ENCODE data around the gene SLC7A6.

SLC7A6 gene

DNA sequence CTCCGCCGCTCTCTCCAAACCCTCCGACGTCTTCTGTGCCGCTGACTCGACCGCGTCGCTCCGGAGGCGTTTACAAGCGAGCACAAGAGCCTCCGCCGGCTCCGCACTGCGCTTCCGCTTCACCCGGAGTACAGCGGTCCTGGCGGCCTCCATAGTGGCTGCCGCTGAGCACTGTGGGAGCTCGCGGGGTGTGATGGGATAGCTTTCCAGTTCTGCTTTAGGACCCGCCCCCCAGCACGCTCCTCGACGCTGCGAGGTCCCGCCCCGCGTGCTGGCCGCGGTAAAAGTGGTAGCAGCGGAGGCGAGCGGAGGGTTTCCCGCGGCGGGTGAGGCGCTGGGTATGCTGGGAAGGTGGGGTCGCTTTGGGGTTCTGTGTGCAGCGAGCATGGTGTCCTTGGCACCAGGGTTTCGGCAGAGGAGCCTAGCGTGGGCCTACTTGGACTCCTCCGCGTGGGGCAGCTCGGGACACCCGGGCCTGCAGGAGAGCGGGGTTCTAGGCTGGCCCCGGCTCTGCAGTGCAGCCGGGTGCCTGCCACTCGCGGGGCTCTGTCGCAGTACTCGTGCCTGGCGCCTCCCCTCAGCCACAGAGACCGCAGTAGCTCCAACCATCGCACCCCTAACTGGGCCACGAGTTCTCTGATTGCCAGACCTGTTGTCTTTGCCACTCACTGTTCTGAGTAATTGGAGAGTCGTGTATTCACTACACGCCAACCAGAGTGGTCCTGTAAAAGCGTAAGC, 46.6 kb downstream of the SLC7A6 start, which contains the start of the genes PRMT7 and SLC7A6OS:
Gene PRMT7 (plus strand): TSS at position 246 of the 738 bp plus-strand sequence. CDS start 4,961 bp downstream, outside the sequence.
Gene SLC7A6OS (minus strand): TSS at position 173 of the 738 bp plus-strand sequence. CDS start 20 bp downstream, at position 153.
- Histone ChIP-seq H3K4me1 (ENCODE audit: control insufficient read depth in 5 of 5, insufficient read depth in 5 of 5, low read length in 5 of 5) (peaks cover 7 to 38% (median 34%) of the 10 kb centered on the region in 5 donors), H3K4me3 (ENCODE audit: low read depth in 1 of 5, low read length in 5 of 5) (peak within 1 kb of the TSS; percentile 91 to 99 (median 97)), H3K27ac (ENCODE audit: low read depth, low read length) (peak within 1 kb of the TSS; percentile 81), H3K36me3 (ENCODE audit: control insufficient read depth in 5 of 5, insufficient read depth in 5 of 5, low read length in 5 of 5) (peaks cover 9 to 37% (median 17%) of the 10 kb centered on the region in 5 donors), H3K9ac (ENCODE audit: low read length in 5 of 5) (peak within 1 kb of the TSS; percentile 86 to 99 (median 95)), H3K27me3 (ENCODE audit: control insufficient read depth in 5 of 5, insufficient read depth in 4 of 5, low read length in 5 of 5) (no peaks in the 10 kb centered on the region), H3K9me3 (ENCODE audit: control insufficient read depth in 5 of 5, low read length in 5 of 5) (no peaks in the 10 kb centered on the region)

DNA sequence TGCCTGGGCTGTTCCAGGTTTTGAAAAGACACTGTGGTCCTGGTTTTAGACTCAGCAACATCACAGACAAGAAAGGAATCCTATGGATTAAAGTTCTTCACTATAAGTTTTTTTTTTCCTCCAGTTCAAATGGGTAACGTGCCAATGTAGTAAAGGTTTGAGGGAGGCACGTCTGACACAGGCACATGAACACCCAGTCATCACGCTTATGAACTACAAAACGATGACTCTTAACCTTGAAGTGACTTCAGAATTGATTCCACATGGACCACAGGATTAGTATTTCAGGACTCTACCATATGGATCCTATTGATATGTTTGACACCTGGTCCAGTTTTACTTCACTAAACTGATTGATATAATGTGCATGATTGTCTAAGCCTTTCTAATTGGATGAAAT, 48.8 kb downstream of the SLC7A6 start:
- H3K4me3 ChIP-seq (ENCODE audit: low read depth in 1 of 5, low read length in 5 of 5), result no peak overlapping the region
- no peak overlapping the region for H3K27ac ChIP-seq (ENCODE audit: low read depth, low read length)
- no peaks in the 10 kb centered on the region for H3K27me3 ChIP-seq (ENCODE audit: control insufficient read depth in 5 of 5, insufficient read depth in 4 of 5, low read length in 5 of 5)
- peaks cover 4 to 32% (median 19%) of the 10 kb centered on the region in 5 donors for H3K36me3 ChIP-seq (ENCODE audit: control insufficient read depth in 5 of 5, insufficient read depth in 5 of 5, low read length in 5 of 5)
- H3K9me3 ChIP-seq (ENCODE audit: control insufficient read depth in 5 of 5, low read length in 5 of 5), result no peaks in the 10 kb centered on the region
- peaks cover 7 to 38% (median 34%) of the 10 kb centered on the region in 5 donors for H3K4me1 ChIP-seq (ENCODE audit: control insufficient read depth in 5 of 5, insufficient read depth in 5 of 5, low read length in 5 of 5)
- H3K9ac ChIP-seq (ENCODE audit: low read length in 5 of 5), result peak overlapping the region in 2 of 5 donors; percentile 12 to 32

DNA sequence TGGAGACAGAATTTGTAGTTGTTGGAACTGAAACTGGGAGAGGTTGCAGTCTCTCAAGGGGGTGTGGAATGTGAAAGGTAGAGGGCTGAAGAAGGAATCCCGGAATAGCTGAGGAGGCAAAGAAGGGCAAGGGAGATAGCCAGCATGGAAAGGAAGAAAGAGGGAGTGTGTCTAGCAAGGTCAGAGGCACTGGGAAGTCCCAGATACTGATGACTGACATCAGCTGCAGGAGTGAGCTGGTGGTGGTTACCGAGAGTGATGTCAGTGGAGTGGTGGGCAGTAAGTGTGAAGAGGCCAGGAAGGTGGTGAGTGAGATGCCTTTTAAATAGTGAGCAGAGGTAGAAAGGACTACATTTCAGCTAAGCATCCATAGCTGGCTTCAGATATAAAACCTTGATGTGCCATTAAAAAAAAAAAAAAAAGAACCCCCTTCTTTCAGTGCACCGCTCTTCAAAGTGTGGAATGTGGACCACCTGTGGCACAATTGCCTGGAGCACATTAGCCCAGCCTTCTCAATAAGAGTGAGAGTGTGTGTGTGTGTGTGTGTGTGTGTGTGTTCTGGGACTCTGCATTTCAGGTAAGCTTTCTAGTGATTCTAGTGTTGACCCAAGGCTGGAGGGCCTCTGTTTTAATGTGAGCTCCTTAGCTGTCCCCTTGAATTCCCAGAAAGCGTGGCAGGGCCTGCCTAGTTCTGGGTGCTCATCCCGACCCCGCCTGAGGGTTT, 55.0 kb downstream of the SLC7A6 start:
- Histone ChIP-seq H3K4me3 (ENCODE audit: low read depth in 1 of 5, low read length in 5 of 5) (no peak overlapping the region), H3K27ac (ENCODE audit: low read depth, low read length) (no peak overlapping the region), H3K9ac (ENCODE audit: low read length in 5 of 5) (no peak overlapping the region), H3K27me3 (ENCODE audit: control insufficient read depth in 5 of 5, insufficient read depth in 4 of 5, low read length in 5 of 5) (no peaks in the 10 kb centered on the region), H3K36me3 (ENCODE audit: control insufficient read depth in 5 of 5, insufficient read depth in 5 of 5, low read length in 5 of 5) (peaks cover 6 to 63% (median 51%) of the 10 kb centered on the region in 5 donors), H3K9me3 (ENCODE audit: control insufficient read depth in 5 of 5, low read length in 5 of 5) (no peaks in the 10 kb centered on the region), H3K4me1 (ENCODE audit: control insufficient read depth in 5 of 5, insufficient read depth in 5 of 5, low read length in 5 of 5) (no peaks in the 10 kb centered on the region)

DNA sequence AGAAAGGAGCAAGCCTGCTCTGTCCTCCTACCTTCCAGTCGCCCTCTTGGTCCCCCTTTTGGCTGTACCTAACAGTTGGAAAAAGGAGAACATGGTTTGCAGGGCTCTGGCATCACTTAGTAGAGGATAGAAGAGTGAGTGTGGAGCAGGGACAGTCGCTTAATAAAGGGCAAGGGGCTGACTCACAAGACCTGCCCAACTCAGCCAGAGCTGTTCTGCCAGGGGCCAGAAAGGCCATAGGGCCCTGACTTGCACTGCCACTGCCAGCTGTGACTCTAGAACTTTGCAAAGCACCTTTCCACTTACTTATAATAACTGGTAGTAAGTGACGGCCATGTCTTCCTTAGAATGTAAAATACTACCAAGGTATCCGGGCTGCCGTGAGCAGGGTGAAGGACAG, 60.0 kb downstream of the SLC7A6 start:
- Histone ChIP-seq H3K4me1 (ENCODE audit: control insufficient read depth in 5 of 5, insufficient read depth in 5 of 5, low read length in 5 of 5) (peaks cover 0 to 5% (median 2%) of the 10 kb centered on the region in 5 donors), H3K9me3 (ENCODE audit: control insufficient read depth in 5 of 5, low read length in 5 of 5) (no peaks in the 10 kb centered on the region), H3K27me3 (ENCODE audit: control insufficient read depth in 5 of 5, insufficient read depth in 4 of 5, low read length in 5 of 5) (no peaks in the 10 kb centered on the region), H3K4me3 (ENCODE audit: low read depth in 1 of 5, low read length in 5 of 5) (no peak overlapping the region), H3K36me3 (ENCODE audit: control insufficient read depth in 5 of 5, insufficient read depth in 5 of 5, low read length in 5 of 5) (peaks cover 10 to 54% (median 47%) of the 10 kb centered on the region in 5 donors), H3K27ac (ENCODE audit: low read depth, low read length) (no peak overlapping the region), H3K9ac (ENCODE audit: low read length in 5 of 5) (no peak overlapping the region)

DNA sequence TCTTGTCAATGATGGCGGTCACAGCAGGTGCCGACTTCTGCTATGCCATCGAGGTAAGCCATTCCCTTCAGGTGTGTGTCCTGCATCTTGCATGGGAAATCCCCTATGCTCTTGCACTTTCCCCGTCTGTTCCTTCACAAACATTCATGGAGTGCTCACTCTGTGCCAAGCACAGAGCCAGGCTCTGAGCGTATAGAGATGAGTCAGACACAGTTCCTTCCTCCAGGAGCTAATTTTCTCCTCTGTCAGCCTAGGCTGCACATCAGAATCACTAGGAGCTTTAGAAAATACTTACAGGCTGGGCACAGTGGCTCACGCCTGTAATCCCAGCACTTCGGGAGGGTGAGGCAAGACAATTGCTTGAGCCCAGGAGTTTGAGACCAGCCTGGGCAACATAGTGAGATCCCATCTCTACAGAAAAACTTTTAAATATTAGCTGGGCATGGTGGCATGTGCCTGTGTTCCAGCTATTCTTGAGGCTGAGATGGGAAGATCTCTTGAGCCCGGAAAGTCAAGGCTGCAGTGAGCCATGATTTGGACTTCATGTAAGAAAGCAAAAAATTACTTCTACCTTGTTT, 60.5 kb downstream of the SLC7A6 start:
- Histone ChIP-seq H3K27ac (ENCODE audit: low read depth, low read length) (no peak overlapping the region), H3K9ac (ENCODE audit: low read length in 5 of 5) (no peak overlapping the region), H3K4me3 (ENCODE audit: low read depth in 1 of 5, low read length in 5 of 5) (no peak overlapping the region), H3K36me3 (ENCODE audit: control insufficient read depth in 5 of 5, insufficient read depth in 5 of 5, low read length in 5 of 5) (peaks cover 10 to 53% (median 45%) of the 10 kb centered on the region in 5 donors), H3K9me3 (ENCODE audit: control insufficient read depth in 5 of 5, low read length in 5 of 5) (no peaks in the 10 kb centered on the region), H3K4me1 (ENCODE audit: control insufficient read depth in 5 of 5, insufficient read depth in 5 of 5, low read length in 5 of 5) (peaks cover 0 to 5% (median 2%) of the 10 kb centered on the region in 5 donors), H3K27me3 (ENCODE audit: control insufficient read depth in 5 of 5, insufficient read depth in 4 of 5, low read length in 5 of 5) (no peaks in the 10 kb centered on the region)

DNA sequence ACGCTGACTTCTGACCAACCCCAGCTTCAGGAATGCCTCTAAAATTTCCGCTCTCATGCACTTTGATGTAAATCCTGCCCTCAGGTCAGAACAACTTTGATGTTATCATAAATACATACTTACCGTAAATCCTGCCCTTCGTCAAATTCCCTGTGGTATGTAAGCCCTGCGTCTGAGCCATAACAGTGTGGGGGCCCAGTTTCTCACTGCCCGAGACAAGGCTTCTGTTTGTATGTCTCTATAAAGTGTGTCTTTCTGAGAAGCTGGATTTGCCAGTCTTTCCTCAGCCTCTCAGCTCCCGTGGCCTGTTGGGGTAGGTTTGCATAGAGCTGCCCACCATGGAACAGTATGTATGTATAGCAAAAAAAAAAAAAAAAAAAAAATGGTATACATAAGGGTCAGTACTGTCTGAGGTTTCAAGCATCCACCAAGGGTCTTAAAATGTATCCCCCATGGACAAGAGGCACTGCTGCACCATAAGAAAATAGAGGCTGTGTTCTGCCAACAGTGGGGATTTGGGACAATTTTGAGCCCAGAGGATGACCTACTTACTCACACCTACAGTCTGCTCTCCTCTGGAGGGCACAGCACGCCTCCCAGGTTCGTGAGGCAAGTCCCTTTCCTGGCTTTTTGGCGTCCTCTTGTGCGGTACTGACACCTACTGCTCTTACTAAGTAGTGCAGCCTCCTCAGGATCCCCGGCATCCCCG, 64.0 kb downstream of the SLC7A6 start:
- H3K27ac ChIP-seq (ENCODE audit: low read depth, low read length), result no peak overlapping the region

DNA sequence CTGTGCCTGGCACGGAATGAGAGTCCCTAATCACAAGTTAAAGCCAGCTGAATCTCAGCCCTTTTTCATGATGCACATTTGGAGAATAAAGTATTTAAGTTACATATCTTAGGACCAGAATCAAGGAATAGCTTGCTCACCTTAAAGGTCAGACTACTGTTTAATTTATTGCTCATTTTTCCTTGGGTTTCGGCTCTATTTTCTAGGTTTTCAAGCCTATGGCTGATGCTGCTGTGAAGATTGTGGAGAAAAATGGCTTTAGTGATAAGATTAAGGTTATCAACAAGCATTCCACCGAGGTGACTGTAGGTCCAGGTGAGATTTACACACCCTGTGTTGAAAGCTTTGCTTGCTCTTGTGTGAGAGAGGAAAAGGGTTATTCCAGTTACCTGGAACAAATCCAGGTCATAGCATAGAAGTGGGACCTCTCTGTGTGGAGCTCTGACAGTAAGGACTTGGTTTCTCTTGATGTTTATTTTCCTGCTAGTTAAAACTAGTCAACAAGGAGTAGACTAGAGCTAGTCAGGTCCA, 64.6 kb downstream of the SLC7A6 start:
- H3K27ac ChIP-seq (ENCODE audit: low read depth, low read length), result no peak overlapping the region
- H3K4me3 ChIP-seq (ENCODE audit: low read depth in 1 of 5, low read length in 5 of 5), result no peak overlapping the region
- no peak overlapping the region for H3K9ac ChIP-seq (ENCODE audit: low read length in 5 of 5)
- H3K4me1 ChIP-seq (ENCODE audit: control insufficient read depth in 5 of 5, insufficient read depth in 5 of 5, low read length in 5 of 5), result peaks cover 10 to 36% (median 31%) of the 10 kb centered on the region in 5 donors
- peaks cover 4 to 31% (median 23%) of the 10 kb centered on the region in 5 donors for H3K36me3 ChIP-seq (ENCODE audit: control insufficient read depth in 5 of 5, insufficient read depth in 5 of 5, low read length in 5 of 5)
- no peaks in the 10 kb centered on the region for H3K27me3 ChIP-seq (ENCODE audit: control insufficient read depth in 5 of 5, insufficient read depth in 4 of 5, low read length in 5 of 5)
- H3K9me3 ChIP-seq (ENCODE audit: control insufficient read depth in 5 of 5, low read length in 5 of 5), result no peaks in the 10 kb centered on the region

More for the DNA sequence above, 64.0 kb downstream of the SLC7A6 start:
- H3K4me1 ChIP-seq (ENCODE audit: control insufficient read depth in 5 of 5, insufficient read depth in 5 of 5, low read length in 5 of 5), result peaks cover 10 to 30% (median 25%) of the 10 kb centered on the region in 5 donors
- no peak overlapping the region for H3K4me3 ChIP-seq (ENCODE audit: low read depth in 1 of 5, low read length in 5 of 5)
- H3K27me3 ChIP-seq (ENCODE audit: control insufficient read depth in 5 of 5, insufficient read depth in 4 of 5, low read length in 5 of 5), result no peaks in the 10 kb centered on the region
- H3K9me3 ChIP-seq (ENCODE audit: control insufficient read depth in 5 of 5, low read length in 5 of 5), result no peaks in the 10 kb centered on the region
- H3K36me3 ChIP-seq (ENCODE audit: control insufficient read depth in 5 of 5, insufficient read depth in 5 of 5, low read length in 5 of 5), result peaks cover 4 to 32% (median 24%) of the 10 kb centered on the region in 5 donors
- H3K9ac ChIP-seq (ENCODE audit: low read length in 5 of 5), result no peak overlapping the region

DNA sequence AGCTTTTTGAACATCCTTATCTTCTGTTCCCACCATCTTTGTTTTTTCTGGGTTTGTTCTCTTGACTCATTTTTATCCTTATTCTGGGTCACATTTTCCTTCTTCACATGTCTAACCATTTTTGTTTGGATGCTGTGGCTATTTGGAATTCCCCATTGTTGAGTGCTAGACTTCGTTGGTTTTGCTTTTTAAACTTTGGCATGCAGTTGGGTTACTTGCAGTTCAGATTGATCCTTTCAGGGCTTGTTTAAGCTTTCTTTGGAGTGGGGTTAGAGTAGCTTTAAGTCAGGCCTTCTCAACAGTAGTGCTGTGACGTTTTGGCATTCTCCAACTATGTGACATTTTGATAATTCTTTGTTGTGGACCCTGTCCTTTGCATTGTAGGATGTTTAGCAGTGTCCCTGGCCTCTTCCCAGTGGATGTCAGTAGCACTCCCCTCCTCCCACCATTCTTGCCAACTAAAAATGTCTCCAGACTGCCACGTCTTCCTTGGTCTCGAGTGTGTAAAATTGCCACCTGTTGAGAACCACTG, 67.6 kb downstream of the SLC7A6 start:
- H3K36me3 ChIP-seq (ENCODE audit: control insufficient read depth in 5 of 5, insufficient read depth in 5 of 5, low read length in 5 of 5), result peaks cover 0 to 13% (median 7%) of the 10 kb centered on the region in 5 donors
- peak overlapping the region in 3 of 5 donors; percentile 32 to 65 (median 44) for H3K9ac ChIP-seq (ENCODE audit: low read length in 5 of 5)

More for the DNA sequence above, 67.6 kb downstream of the SLC7A6 start:
- peaks cover 11 to 53% (median 43%) of the 10 kb centered on the region in 5 donors for H3K4me1 ChIP-seq (ENCODE audit: control insufficient read depth in 5 of 5, insufficient read depth in 5 of 5, low read length in 5 of 5)
- H3K4me3 ChIP-seq (ENCODE audit: low read depth in 1 of 5, low read length in 5 of 5), result peak overlapping the region in 1 of 5 donors; percentile 32
- peak overlapping the region; percentile 82 for H3K27ac ChIP-seq (ENCODE audit: low read depth, low read length)
- H3K27me3 ChIP-seq (ENCODE audit: control insufficient read depth in 5 of 5, insufficient read depth in 4 of 5, low read length in 5 of 5), result no peaks in the 10 kb centered on the region
- H3K9me3 ChIP-seq (ENCODE audit: control insufficient read depth in 5 of 5, low read length in 5 of 5), result no peaks in the 10 kb centered on the region
